ENCODE data around the gene DDAH1.

DNA sequence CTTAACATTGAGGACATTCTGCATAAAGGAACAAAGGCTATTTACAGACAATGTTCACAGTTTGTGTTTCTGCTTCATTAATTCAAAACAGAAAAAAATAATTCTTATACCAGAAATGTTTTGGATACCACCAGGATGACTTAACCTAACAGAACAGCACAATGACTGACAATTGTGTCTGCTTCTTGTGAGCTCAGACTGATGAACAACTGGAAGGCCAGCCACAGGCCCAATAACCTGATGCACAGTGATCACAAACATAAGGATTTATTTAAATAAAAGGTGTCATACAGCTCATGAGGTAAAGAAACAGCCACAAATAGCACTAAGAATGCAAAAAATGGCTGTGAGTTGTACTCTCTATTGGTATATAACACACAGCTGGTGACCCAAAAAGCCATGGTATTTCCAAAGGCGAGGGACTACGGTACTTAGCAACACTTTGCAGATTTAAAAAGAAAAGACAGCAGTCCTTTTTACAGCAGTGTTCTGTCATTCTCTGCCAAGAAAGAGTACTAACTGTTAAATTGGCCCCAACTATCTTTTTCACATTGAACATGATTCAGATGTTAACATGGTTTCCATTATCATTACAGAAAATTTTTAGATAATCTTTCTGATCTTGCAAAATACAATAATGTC lies 32.1 kb upstream of the DDAH1 start:
- TF ChIP-seq, protein P1, sequence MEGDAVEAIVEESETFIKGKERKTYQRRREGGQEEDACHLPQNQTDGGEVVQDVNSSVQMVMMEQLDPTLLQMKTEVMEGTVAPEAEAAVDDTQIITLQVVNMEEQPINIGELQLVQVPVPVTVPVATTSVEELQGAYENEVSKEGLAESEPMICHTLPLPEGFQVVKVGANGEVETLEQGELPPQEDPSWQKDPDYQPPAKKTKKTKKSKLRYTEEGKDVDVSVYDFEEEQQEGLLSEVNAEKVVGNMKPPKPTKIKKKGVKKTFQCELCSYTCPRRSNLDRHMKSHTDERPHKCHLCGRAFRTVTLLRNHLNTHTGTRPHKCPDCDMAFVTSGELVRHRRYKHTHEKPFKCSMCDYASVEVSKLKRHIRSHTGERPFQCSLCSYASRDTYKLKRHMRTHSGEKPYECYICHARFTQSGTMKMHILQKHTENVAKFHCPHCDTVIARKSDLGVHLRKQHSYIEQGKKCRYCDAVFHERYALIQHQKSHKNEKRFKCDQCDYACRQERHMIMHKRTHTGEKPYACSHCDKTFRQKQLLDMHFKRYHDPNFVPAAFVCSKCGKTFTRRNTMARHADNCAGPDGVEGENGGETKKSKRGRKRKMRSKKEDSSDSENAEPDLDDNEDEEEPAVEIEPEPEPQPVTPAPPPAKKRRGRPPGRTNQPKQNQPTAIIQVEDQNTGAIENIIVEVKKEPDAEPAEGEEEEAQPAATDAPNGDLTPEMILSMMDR (IDR thresholded peaks at IDR 0.05): no peak
- TF ChIP-seq POLR2A (IDR thresholded peaks at IDR 0.05) (no peak), POLR2AphosphoS5 (IDR thresholded peaks at IDR 0.05) (no peak)

Data from breast epithelium (tissue), 3 donors.